ENCODE results near the gene CISH.

Gene CISH

GRCh38 chr3:50611464-50612233, at the start of gene CISH:
TSS of gene CISH (minus strand) at chr3:50611774. CDS start at chr3:50611650, 124 bp downstream.
- peak; percentile 99 for DNase-seq

GRCh38 chr3:50660386-50660785, 48.8 kb upstream of the CISH start:
- no peak for DNase-seq

DNA sequence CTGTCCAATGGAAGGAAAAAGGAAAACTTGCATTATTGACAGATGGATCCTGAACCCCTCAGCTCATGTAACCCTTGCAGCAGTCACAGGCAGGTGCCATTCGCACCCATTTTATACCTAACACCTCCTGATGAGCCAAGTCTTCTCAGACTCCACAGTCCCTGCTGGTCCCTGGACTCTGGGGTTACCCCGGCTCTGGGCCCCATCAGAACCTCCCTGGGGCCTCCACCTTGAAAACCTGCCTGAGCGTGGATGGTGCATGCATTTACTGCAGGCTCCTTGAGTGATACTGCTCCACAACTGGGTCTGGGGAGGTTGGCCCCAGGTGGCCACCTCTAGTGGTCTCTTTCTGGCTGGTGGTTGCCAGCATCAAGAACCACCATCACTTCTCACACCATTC, 47.3 kb upstream of the CISH start:
- DNase-seq = no peak

GRCh38 chr3:50658416-50658815, 46.8 kb upstream of the CISH start:
- DNase-seq = no peak

GRCh38 chr3:50657816-50658215, 46.2 kb upstream of the CISH start:
- no peak for DNase-seq

DNA sequence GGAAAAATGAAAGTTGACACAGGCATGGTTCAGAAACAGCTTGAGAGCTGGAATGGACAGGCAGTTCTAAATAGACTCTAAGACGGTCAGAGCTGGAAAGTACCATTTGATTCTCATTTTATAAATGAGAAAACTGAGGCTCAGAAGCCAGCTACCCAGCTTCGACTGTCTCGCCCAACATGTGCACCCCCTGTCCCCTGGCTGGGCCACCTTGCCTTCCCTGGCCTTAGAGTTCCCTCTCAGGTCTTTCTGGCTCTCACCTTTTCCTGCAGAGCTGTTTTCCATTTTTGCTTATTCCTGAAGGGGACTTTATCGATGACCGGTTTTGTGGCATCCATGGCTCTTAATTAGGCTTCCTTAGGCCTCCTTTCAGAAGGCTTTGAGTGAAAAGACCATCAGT, 45.8 kb upstream of the CISH start:
- DNase-seq = no peak

DNA sequence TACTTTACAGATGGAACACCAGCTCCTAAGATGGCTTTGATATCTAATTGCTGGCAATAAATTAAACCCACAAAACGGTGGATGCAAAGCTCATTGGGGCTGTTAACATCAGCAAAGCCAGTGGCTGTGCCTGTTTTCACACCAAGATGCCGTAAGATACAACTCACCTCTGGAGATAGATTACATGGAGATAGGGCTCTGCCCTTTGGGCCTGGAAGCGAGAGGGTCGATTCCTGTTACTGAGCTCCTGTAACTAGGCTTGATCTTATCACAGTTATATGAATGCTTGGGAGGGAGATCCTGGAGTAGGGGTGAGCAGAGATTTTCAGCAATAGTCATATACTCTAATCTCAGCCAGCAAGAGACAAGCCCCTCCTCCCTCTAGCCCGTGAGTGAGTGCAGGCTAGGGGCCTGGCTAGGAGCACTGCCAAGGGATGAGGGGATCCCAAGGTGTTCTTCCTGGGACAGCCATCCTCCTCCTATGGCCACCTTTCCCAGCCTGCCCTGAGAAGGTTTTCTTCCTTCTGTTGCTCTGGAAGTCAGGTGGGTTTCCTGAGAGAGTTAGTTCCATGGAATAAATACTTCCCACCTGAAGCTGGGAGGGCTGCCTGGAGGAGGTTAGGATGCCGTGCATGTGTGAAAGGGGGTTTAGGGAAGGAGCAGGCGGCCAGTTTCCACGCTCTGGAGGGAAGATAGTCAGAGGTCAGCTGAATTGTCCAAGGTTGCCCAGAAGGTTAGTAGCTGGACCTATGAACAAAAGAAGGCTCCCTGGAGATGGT, 45.0 kb upstream of the CISH start:
- no peak for DNase-seq

DNA sequence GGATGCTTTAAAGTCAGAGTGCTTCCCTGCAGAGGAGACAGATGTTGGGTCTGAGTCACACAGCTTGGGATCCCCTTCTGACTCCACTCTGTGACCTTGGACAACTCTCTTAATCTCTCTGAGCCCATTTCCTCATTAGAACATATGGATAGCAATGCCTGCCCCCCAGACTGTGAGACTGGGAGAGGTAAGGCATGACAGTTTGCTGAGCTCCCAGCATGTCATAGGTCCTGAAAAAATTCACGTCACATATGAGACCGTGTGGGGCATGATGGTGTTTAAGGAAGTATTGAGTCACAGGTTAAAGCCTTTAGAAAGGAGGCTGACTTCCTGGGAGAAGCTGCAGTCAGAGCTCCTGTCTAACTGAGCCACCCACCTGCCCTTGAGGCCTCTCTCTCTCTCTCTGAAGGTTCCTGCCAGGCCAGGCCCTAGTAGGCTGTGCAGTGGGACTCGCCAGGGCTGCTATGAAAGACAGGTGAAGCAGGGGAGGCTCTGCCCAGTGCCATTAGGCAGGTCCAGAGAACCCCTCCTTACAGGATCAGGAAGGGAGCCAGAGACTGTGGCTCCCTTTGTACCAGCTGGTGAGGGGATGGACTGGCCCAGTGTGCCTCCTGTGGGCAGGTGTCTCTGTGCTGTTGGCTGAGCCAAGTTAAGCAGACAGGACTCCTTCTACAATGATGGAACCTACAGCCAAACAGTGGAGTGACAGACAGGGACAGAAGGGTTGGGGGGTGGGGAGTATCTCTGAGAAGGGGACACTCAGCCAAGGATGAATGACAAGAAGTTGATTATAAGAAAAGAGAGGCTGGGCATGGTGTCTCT, 43.6 kb upstream of the CISH start:
- DNase-seq = no peak

DNA sequence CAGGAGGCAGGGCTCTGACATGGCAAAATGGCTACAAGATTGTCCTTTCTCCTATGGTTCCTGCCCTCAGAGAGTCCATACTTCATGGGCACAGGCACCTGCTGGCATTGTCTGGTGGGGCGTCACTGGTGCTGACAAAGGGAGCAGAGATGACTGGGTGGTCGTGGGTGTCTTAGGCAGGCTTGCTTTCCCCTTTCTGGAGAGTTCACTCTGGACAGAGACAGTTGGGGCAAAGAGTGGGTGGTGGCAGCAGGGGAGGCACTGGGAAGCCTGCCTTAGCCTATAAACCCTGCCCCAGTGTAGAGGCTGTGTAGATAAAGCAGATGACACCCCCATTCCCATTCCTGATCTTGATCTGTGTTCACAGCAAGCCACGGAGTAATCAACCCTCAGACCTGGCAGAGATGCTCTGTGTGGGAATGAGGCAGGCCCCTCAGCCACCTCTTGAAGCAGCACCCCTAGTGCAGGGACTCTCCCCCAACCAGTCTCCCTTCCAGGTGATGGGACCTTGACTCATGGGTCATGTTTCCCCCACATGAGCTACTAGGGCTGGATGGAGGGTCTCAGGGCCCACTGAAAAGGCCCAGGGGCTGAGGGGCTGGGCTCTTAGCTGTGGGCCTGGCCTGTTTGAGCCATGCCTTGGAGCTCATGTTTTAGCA, 42.5 kb upstream of the CISH start:
- no peak for DNase-seq

GRCh38 chr3:50652709-50653108, 41.1 kb upstream of the CISH start:
- peak; percentile 48 to 70 for DNase-seq

- no peak for DNase-seq
Observed at GRCh38 chr3:50651920-50652529, 40.5 kb upstream of the CISH start.

DNA sequence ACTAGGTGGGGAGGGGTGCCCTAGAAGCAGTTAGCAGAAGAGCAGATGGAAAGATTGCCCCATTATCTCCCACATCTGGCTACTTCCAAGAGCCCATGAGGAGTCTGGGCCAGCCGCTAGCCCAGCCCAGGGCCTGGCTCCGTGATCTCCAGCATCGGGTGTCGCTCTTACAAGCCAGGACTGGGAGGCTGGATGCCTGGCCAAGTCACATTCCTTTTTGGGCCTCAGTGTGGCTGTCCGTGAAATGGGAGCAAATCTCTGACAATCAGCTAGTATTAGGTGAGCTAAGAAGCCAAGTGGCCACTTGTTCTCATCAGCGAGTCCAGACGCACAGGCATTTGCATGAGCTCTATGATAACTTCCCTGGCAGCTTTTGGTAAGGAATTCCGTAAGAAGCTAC, 39.9 kb upstream of the CISH start:
- DNase-seq = no peak

DNA sequence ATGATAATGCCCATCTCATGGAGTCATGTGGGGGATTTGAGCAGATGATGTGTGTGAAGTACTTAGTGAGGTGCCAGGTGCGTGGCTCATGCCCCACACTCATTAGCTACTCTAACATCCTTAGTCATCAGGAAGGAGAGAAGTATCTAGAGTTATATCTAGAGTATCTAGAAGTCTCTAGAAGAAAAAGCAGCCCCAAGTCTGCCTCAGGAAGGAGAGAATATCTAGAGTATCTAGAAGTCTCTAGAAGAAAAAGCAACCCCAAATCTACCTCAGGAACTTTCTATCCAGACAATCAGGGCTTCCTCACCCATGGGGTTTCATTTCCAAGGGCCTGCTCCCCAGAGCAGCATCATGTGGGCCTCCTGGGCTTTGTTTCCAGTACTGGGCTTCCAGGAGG, 38.4 kb upstream of the CISH start:
- no peak for DNase-seq

- no peak for DNase-seq
Observed at GRCh38 chr3:50649451-50649931, 37.9 kb upstream of the CISH start.

- DNase-seq = no peak
Observed at GRCh38 chr3:50648944-50649343, 37.4 kb upstream of the CISH start.

GRCh38 chr3:50648313-50648712, 36.7 kb upstream of the CISH start:
- no peak for DNase-seq

- DNase-seq = no peak
Observed at GRCh38 chr3:50645378-50645777, 33.8 kb upstream of the CISH start.

DNA sequence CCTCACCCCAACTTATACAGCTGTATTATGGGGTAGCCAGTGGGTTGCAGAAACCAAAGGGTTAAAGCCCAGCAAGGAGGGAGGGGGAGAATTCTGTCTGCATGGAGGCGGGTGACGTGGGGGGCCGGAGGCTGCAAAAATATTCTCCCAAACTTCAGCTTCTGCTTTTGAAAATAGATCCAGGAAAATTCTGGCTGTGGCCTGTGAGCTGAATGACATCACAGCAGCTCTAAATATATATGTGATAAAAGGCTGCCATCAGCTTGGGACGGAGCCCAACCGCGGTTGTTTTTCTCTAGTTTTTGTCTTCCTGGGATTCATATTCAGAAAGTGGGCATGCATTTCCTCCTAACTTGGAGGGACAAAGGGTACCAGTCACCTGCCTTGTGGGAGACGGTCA, 33.0 kb upstream of the CISH start:
- no peak for DNase-seq

DNA sequence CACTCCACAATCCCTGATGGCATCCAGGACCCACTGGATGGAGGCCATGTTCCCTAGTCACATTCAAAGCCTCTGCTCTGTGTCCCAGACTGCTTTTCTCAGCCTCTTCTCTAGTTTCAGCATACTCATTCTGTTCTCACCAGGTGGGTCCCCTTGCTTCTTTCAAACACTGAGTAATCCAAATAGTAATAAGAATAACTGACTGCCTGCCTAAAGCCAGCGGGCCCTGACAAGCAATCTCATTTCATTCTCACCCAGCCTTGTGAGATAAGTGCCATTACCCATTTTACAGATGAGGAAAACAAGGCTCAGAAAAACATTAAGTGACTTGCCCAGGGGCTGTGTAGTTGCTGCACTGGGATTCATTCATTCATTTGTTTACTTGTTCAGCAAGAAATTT, 30.8 kb upstream of the CISH start:
- DNase-seq = no peak

- DNase-seq = no peak
Observed at GRCh38 chr3:50639055-50639494, 27.5 kb upstream of the CISH start.

GRCh38 chr3:50637945-50638344, 26.4 kb upstream of the CISH start:
- no peak for DNase-seq

DNA sequence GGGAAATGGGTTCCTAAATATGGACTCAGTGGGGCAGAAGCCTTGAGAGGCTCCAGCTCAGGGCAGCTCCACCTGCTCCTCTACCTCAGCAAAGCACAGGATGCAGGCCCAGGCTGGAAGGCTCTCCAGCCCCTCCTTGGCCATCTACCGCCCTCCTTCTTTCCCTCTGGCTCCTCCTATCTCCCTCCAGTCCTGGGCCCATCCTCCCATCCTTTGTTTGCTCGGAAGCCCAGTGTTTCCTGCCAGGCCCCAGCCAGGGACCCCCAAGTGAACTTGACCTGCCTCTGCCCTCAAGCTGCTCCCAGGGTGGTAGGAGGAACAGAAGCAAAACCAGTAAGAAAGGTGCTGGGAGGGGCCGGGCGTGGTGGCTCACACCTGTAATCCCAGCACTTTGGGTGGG, 25.4 kb upstream of the CISH start:
- no peak for DNase-seq
